ENCODE results near the gene FXN.

- TF ChIP-seq CTCF (IDR thresholded peaks at IDR 0.05) (no peak), POLR2AphosphoS5 (IDR thresholded peaks at IDR 0.05; ENCODE audit: low read depth, low read length) (no peak), SMC3 (IDR thresholded peaks at IDR 0.05; ENCODE audit: low read depth, low read length) (no peak)
These were observed 15.0 kb upstream of the FXN start for GRCh38 chr9:69020301-69021145.
